Stimulated activated CD8-positive, alpha-beta memory T cell treated with anti-CD3 and anti-CD28 coated beads, Interleukin-15, amount 100 ng/mL, for 24 hours (primary cell): ENCODE measurements around the gene PPP4R1.
"Not testable (repeated sequence)": the region's sequence is repeated elsewhere in the genome, so short reads cannot be mapped to it uniquely, and the experiment has no call there.

ENCODE experiments used
- DNase-seq: peaks from one replicate; pipeline ENCODE4 v3.0.0-alpha.2; 2020; ENCODE audit warnings: low read depth

PPP4R1 gene, protein sequence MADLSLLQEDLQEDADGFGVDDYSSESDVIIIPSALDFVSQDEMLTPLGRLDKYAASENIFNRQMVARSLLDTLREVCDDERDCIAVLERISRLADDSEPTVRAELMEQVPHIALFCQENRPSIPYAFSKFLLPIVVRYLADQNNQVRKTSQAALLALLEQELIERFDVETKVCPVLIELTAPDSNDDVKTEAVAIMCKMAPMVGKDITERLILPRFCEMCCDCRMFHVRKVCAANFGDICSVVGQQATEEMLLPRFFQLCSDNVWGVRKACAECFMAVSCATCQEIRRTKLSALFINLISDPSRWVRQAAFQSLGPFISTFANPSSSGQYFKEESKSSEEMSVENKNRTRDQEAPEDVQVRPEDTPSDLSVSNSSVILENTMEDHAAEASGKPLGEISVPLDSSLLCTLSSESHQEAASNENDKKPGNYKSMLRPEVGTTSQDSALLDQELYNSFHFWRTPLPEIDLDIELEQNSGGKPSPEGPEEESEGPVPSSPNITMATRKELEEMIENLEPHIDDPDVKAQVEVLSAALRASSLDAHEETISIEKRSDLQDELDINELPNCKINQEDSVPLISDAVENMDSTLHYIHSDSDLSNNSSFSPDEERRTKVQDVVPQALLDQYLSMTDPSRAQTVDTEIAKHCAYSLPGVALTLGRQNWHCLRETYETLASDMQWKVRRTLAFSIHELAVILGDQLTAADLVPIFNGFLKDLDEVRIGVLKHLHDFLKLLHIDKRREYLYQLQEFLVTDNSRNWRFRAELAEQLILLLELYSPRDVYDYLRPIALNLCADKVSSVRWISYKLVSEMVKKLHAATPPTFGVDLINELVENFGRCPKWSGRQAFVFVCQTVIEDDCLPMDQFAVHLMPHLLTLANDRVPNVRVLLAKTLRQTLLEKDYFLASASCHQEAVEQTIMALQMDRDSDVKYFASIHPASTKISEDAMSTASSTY

DNA sequence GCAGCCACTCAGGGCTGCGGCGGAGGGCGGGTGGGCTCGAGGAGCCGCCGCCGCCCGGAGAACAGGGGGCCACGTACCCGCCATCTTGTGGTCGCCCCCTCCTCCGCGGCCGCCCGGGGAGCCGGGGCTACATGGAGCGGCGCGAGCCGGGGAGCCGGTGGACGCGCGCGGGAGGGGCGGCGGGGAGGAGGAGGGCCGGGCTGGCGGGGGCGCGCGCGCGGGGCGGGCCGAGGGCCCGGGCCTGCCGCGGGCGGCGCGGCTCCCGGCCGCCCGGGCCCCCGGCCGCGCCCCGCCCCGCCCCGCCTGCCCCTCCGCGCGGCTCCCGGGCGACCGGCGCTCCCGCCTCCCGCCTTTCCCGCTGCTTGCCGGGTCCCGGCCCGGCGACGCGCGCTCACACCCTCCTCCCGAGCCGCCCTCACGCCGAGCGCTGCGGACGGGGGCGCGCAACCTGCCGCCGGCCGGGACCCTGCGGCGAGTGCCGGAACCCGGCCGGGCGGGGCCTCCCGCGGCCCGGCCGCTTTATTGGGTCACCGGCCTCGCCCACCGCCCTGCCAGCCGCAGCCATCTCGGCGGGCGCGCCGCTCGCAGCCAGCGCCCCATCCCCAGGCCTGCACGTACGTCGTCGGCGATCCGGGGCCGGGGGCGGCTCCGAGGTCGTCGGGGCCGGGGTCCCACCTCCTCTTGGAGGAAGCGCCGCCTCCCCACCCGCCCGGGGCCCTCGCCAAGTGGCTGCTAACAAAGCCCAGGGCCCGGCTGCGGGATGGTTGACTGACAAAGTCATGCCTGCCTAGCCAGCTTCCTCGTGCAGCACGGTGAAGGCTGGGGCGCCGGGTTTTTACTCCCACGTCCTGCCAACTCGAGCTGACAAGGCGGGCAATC is at the start of gene PPP4R1:
Gene PPP4R1 (minus strand): TSS at position 159 of the 879 bp plus-strand sequence. CDS start 75 bp downstream, at position 84.
- peak; percentile 33 for DNase-seq

DNA sequence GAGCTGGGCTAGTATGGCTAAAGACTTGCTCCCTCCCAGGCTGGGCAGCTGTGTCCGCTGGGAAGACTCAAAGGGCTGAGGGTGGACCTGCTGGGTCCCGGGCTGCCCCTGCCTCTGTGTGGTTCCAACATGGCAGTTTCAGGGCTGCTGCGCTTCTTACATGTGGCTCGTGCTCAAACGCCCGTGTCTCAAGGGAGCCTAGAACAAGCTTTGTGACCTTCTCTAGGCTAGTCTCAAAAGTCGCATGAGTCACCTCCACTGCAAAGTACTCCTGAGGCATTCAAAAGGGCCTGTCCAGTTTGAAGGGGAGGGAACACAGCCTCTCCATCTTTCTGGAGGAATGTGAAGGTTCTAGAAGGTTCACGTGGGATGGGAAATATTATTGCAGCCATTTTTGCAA is 49.0 kb upstream of the PPP4R1 start:
- no peak for DNase-seq

GRCh38 chr18:9661564-9661963 is 47.2 kb upstream of the PPP4R1 start:
- no peak for DNase-seq

- no peak for DNase-seq
These were observed 45.4 kb upstream of the PPP4R1 start for GRCh38 chr18:9659499-9660375.

DNA sequence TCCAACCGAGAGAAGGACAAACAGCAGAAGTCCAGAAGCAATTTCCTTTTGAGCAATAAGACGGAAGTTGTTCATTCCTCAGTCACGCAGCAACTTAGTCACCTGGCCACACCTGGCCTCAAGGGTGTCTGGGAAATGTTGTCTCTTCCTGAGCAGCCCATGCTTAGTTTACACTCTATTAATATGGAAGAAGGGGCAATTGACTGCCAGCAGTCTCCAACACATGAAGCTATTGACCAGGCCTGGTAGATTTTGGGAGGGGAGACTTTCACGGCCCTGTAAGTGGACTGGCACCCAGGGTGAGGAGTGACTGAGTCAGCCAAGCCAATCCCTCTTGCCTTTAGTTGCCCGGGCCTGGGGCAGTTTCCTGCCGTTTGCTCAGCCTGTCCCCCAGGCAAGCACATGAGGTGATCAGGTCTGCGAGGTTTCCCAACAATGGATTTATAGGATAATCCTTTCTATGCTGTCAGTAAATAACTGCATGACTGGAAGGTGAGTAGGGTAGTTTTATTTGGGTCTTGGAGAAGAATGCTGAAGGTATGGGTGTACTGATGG is 43.8 kb upstream of the PPP4R1 start:
- DNase-seq = no peak

DNA sequence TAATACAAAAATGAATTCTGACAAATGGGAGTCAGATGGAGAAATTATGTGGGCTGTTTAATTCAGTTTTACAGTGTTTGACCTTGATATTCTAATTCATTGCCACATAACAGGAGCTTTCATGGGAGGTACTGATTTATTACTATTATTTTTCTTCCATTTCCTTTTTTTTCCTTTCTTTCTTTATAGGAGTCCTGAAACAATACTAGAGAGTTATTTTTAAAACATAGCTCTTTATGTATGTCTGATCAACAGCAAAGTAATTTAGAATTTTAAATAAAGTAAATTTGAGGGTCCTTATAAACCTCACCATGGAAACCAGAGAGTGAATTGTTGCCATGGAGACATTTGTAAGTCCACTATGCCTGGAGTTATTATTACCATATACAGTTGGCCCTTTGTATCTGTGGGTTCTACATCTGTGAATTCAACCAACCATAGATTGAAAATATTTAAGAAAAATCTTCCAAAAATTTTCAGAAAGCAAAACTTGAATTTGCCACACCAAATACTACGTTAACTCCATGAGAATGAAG is 40.9 kb upstream of the PPP4R1 start:
- DNase-seq = no peak

DNA sequence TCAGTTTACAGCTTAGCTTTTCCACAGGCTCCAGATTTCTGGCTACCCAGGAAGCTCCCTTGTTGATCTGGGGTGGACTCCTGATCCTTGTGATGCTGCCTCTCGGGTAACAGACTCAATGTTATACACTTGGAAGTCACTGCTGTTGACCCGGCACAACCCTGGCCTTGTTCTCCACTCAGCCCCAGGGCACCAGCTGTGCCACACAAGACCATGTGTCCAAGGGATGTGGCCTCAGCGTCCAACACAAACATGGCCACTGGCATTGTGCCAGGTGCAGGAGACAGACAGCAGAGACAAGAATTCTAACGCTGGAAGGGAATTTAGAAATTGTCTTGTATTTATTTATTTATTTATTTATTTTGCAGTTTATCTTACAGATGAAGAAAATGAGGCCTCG is 39.0 kb upstream of the PPP4R1 start:
- DNase-seq = no peak

DNA sequence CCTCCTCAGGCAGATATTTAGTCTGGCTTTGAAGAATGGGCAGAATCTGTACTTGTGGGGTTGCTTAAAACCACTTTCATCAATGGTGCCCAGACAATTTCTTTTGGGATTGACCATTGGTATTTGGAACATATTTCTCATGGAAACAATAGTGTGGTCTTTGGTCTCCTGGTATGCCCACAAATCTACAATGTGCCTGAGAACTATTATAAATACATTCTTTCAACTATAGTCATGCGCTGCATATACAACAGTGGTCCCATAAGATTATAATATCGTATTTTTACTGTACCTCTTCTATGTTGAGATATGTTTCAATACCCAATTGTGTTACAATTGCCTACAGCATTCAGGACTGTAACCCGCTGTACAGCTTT is 34.8 kb upstream of the PPP4R1 start:
- no peak for DNase-seq

DNA sequence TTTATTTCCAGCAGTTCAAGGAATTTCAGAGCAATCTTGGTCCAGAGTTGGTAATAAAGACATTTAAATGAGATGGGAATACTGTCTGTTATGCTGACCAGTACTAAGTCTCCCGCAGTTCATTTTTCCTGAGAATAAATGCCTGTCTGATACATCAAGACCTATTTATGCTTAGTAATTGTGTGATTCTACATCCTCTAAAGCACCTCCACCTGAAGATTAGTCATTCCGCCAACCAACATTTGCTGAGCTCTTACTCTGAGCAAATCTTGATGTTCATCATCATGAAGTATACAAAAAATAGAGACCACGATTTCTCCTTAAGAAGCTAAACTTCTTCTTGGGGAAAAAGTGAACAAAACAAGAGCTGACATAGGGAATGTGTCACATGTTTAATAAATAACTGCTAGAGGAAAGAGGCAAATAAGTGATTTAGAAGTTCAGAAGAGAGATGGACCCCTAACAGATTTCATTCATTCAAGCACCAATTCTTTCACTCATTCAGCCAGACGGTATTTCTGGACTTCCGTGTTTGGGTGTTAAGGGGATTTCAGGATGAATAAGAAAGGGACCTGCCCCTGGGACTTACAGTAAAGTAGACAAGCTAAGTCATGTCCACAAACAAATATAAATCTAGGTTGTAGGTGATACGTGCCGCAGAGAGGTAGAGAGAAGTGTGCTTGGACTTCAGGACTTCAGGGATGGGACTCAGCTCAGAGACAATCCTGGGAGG is 34.2 kb upstream of the PPP4R1 start:
- no peak for DNase-seq

GRCh38 chr18:9647496-9648323 is 33.4 kb upstream of the PPP4R1 start:
- DNase-seq = no peak

- DNase-seq = no peak
These were observed 29.2 kb upstream of the PPP4R1 start for GRCh38 chr18:9643549-9643948.

DNA sequence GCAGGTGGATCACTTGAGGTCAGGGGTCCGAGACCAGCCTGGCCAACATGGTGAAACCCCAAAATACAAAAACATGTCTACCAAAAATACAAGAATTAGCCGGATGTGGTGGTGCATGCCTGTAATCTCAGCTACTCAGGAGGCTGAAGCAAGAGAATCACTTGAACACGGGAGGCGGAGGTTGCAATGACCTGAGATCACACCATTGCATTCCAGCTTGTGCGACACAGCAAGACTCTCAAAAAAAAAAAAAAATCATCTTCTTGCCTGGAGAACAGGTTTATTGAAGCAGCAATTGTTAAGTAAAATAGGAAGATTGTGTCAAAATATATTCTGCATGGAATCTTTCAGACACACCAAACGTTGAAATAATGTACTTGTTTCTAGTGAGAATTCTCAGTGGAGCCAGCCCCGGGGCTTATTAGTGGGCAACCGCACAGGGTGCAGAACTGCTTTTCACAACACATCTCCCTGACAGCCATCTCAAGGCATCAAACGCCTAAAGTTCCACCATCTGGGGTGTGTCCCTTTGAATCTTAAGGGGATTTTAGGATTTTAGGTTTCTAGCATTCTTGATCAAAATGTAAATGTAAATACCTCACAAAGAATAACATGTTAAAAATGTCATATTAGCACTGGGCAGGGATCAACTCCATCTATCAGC is 28.6 kb upstream of the PPP4R1 start:
- DNase-seq = no peak

- DNase-seq = not testable (repeated sequence)
These were observed 26.7 kb upstream of the PPP4R1 start for GRCh38 chr18:9641081-9641480.

GRCh38 chr18:9638886-9639285 is 24.5 kb upstream of the PPP4R1 start:
- no peak for DNase-seq

- DNase-seq = no peak
These were observed 22.8 kb upstream of the PPP4R1 start for GRCh38 chr18:9637036-9637767.

DNA sequence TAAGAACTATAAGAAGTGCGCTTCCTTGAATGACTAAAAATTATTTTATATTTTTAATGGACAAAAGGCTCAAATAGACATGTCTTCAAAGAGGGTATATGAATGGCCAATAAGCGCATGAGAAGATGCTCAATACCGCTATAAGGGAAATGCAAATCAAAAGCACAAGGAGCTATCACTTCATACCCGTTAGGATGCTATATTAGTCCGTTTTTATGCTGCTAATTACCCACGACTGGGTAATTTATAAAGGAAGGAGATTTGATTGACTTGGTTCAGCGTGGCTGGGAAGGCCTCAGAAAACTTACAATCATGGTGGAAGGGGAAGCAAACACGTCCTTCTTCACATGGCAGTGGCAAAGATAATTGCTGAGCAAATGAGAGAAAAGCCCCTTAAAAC is 20.5 kb upstream of the PPP4R1 start:
- DNase-seq = no peak

DNA sequence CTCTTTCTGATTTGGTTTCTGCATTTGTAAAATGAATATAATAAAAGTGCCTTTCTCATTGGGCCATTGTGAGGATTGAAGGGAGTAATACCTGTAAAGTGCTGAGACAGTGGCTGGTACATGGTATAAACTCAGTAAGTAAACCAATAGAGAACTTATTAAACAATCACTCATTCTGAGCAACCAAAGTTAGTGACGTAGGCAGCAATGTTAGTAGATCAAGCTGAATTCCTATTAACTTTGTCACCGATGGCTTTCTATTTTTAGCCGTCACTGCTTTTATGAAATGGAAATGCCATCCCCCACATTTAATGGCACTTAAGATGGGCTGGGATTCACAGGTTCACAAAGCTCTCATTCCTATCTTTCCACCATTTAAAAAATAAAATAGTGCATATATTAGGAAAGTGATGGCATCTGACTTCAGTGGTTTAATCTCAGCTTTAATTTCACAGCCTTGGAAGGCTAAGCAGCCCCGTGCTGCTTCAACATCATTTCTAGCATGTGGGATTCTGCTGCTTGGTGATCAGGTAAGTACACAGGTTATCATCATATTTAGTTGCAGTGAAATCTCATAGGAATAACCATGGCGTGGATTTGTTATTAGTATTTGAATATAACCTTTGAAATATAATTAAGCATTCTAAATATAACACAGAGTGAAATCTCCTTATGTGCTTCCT is 17.6 kb upstream of the PPP4R1 start:
- DNase-seq = no peak
